ENCODE results near the gene TDRD9.
"Not testable (repeated sequence)": the region's sequence is repeated elsewhere in the genome, so short reads cannot be mapped to it uniquely, and the experiment has no call there.

Gene TDRD9

GRCh38 chr14:103928011-103928890 is at the start of gene TDRD9:
Gene TDRD9, plus strand, starts transcription at chr14:103928456. Its CDS starts 54 bp downstream, at chr14:103928510.
- DNase-seq, result no peak

DNA sequence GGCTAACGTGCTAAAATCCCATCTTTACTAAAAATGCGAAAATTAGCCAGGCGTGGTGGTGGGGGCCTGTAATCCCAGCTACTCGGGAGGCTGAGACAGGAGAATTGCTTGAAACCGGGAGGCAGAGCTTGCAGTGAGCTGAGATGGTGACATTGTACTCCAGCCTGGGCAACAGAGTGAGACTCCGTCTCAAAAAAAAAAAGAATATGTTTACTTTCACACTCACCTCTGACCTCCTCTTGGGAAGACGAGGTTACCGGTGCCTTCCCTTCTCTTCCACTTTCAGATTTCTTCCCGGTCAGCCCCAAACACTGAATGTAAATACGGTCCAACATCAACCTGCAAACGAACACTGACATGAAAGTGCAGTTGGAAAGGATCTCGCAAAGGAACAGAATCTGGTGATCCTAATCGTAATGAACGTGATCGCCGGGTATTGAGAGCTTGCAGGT is 49.1 kb upstream of the TDRD9 start:
- no peak for DNase-seq

DNA sequence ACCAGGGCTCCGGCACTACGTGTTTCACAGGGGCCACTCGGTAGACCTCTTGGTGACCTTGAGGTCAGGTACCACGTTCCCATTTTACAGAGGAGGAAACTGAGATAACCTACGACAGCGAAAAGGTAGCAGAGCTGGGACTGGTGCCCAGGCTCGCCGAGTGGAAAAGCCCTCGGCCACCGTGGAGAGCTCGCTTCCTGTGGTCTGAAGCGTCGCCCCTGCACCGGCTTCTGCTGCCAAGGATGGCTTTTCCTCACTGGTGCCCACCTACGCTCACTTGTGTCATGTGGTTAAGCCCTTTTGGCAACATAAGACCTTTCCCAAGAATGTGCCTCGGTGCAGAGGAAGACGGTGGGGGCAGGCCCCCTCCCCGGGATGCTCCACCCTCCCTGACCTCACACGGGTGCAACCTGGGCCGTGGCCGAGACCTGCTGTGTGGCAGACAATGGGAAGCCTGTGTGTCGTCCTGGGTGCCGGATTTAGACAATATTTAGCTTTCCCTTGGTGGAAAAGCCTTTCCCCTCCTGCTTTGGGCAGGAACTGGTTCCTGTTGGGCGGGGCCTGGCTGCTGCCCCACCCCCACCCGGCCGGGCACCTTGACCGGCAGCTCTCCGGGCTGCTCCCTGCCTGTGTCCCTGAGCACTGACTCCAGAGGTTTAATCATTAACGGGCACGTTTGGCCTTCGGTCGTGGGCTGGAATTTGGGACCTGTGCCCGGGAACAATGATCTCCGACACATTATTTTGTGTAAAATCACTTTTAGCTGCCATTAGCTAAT is 48.5 kb upstream of the TDRD9 start:
- no peak for DNase-seq

GRCh38 chr14:103880348-103881267 is 47.6 kb upstream of the TDRD9 start:
- DNase-seq, result no peak

- DNase-seq, result no peak
These were observed 46.7 kb upstream of the TDRD9 start for GRCh38 chr14:103881268-103882201.

DNA sequence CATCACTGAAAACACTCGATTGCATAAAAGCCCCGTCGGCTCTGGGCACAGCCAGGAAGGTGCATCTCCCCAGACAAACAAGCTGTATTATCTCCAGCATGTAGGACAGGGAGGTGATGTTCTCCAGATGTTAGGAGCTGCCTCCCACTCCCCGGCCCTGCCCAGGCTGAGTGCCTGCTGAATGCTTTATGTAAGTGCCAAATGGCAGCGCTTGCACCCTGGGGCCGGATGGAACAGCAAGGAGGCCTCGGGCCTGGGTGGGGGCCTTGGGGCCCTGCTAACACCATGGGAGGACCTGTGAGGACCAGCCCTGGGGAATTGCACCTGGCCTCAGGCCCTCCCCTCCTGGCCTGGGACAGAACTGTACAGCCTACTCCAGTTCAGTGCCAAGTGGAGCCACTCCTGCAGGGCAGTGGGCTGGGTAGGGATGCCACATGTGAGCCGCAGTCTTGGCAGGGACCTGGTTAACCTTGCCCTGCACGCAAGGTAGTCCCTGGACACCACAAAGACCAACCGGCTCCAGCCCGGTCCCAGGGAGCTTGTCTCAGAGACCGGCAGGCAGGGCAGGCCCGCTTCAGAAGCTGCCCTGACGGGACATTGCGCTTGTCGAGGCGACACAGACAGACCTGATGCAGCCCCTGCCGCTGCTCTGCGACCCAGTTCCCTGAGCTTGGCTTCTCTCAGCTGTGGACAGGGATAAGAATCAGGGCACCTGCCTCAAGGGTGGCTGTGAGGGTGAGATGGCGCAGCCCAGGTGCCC is 45.6 kb upstream of the TDRD9 start:
- DNase-seq, result no peak

DNA sequence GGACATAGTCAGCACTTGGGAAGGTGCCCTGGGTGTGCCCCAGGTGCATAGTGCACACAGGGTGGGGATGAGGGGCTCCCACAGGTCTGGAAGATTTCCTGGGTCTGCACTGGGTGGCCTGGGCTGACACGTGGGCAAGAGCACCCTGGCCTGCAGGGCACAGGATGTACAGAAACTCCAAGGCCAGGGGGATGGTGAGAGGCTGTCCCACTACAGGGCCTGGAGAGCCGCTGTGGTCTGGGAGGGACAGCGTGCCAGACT is 45.1 kb upstream of the TDRD9 start:
- no peak for DNase-seq

DNA sequence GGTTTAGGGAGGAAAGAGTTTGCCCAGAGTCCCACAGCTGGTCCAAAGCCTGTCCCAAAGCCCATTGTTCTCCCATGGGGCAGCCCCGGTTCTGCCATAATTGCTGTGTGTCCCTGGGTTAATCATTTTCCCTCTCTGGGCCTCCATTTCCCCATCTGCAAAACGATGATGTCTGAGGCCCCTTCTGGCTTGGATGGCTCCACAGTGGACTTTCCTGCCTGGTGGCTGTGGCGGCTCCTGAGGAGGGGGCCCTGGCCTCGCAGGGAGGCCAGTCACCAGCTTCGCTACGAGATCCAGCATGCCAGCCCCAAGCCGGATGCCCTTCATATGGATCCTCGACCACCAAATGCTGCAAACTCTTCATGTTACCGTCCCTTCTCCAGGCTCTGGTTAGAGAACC is 43.4 kb upstream of the TDRD9 start:
- no peak for DNase-seq

GRCh38 chr14:103885509-103885932 is 42.7 kb upstream of the TDRD9 start:
- no peak for DNase-seq

DNA sequence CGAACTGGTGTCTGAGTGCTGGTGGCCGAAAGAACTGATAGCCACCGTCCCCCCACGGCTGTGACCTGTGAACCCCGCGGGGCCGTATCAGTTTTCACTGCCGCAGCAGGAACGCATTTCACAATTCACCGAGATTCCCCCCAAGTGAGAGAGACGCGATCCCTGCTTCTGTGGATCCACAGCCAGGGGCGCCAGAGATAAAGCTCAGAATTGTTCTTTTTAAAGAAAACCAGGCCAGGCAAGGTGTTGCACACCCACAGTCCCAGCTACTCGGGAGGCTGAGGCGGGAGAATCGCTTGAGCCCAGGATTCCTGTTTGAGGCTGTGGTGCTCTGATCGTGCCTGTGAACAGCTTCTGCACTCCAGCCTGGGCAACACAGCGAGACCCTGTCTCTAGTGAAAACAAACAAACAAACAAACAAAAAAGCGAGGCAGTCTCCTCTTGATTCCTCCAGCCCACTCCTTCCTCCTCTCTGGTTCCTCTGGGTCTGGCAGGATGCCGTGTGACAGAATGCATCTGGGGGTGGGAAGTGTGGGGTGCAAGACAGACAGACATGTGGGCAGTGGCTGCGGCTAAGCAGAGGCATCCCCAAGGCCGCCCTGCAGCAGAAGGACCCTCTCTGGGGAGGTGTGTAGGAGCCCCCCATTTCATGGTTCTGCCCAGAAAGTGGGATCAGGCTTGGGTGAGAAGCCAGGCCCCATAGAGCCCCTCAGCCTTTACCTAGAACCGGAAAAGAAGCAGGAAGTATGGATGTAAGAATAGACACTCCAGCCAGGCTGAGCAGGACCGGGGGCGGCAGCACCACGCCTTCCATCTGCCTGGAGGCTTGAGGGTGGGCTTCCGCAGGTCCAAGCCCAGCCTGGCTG is 41.7 kb upstream of the TDRD9 start:
- no peak for DNase-seq

DNA sequence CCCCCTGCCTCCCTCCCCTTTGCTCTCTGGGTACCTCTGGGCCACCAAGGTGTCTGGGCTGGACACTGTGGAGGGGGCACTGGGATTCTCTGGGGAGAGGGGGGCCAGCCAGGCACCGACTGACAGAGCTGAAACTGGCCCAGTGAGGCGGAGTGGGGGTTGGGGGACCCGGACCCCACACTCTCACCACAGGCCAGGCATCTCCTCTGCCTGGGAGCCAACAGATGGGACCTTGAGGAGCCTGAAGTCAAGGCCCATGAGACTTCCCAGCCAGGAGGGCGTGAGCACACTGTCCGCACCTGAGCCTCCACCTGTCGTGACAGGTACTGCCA is 41.1 kb upstream of the TDRD9 start:
- no peak for DNase-seq

DNA sequence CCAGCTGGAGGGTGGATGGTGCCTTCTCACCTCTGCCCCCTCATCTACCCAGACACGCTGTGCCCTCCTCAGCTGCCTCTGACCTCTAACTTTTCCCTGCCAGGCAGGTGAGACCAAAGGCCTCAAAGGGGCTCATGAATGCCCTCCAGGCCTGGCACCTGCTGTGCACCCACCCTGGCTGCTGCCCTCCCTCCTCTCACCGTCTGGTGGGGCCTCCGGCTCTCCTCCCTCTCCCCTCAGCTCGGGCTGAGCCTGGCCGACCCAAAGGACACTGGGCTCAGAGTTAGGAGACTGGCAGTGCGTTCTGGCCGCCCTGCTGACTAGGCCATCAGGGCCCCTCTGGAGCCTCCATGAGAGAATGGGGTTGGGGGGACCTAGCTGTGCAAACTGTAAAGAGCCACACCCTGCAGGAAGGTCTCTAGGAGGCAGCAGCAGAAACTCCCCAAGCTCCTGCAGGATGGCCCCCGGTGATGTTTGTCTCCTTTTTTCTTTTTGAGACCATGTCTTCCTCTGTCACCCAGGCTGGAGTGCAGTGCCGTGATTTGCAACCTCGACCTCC is 40.6 kb upstream of the TDRD9 start:
- no peak for DNase-seq

DNA sequence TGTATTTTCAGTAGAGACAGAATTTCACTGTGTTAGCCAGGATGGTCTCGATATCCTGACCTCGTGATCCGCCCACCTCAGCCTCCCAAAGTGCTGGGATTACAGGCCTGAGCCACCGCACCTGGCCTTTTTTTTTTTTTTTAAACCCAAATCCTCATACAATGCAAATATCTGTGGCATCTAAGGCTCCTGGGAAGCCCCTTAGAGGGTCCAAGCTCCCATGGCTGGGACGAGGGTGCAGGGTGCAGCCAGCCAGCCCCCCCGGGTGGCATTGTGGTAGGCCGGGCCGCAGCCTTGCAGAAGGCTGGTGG is 39.3 kb upstream of the TDRD9 start:
- not testable (repeated sequence) for DNase-seq

- DNase-seq, result no peak
These were observed 38.8 kb upstream of the TDRD9 start for GRCh38 chr14:103889313-103890051.

DNA sequence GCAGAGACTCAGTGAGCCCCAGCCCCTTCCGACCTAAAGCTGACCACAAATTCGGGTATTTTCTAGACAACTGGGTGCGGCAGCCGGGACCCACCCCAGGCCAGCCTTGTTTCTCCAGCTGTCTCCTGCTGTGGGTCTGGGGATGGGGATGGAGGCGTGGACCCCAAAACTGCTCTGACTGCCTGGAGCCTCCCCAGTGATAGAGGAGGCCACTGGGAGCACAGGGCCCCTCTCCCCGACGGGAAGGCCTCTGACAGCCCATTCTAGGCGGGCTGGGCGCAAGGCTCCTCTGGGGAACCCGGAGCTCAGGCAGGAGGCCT is 38.2 kb upstream of the TDRD9 start:
- DNase-seq, result no peak

DNA sequence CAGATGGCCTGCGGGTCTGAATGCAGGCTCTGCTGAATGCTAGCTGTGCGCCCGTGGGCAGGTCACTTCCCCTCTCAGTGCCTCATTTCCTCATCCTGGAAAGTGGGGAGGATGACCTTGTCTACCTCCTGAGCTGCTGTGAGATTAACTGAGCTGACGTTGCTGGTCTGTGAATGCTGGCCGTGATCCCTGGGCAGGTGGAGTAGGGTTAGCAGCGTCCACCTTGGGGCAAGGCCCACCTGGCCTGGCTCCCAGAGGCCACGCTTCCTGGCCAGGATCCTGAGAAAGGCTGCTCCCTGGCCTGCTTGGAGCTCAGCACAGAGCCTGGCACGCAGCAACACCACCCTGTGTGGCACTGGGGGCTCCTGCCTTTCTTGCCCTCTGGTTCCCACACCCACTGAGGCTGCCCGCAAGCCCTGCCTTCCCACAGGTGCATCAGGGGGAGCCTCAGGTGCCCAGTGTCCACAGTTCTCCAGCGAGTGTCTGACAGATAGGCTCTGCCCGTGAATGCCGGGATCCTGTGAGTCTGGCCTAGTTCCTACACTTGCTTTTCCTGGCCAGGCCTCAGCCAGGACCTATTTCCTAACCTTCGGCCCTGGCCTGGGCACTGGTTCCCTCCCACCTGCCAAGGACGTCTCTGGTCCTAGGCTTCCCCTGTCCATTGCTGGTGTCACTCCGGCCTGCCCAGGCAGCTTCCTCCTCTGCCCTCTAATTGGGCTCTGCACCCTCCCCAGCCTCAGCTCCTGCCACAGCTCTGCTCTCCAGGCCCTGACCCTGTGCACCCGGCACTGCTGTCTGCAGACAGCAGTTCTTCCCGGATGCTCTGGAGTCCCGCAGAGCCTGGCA is 37.2 kb upstream of the TDRD9 start:
- DNase-seq, result no peak

GRCh38 chr14:103891667-103892215 is 36.5 kb upstream of the TDRD9 start:
- no peak for DNase-seq

GRCh38 chr14:103892247-103892646 is 36.0 kb upstream of the TDRD9 start:
- no peak for DNase-seq
